ENCODE results near the gene PROKR2.
A peak's percentile ranks its signal among the peaks of the same experiment; 100 is the strongest.

PROKR2 gene

GRCh38 chr20:5327356-5327755 lies 10.6 kb upstream of the PROKR2 start:
- Histone ChIP-seq H3K4me1 (ENCODE audit: insufficient read depth, insufficient read length) (no peaks in the 10 kb centered on the region), H3K36me3 (ENCODE audit: insufficient read depth, insufficient read length, low read length) (no peaks in the 10 kb centered on the region), H3K9ac (ENCODE audit: insufficient read length, low read depth) (no peak overlapping the region), H3K4me3 (ENCODE audit: insufficient read length, low read depth) (no peak overlapping the region), H3K27me3 (ENCODE audit: insufficient read depth, insufficient read length) (no peaks in the 10 kb centered on the region), H3K9me3 (ENCODE audit: insufficient read depth, low read length) (no peaks in the 10 kb centered on the region)
- no peak for DNase-seq (ENCODE audit: low read depth, low spot score)
- no peak for TF ChIP-seq ZNF274 (IDR thresholded peaks at IDR 0.05; ENCODE audit: low read depth, low read length)
- TF ChIP-seq YY1 (IDR thresholded peaks at IDR 0.05; ENCODE audit: insufficient read depth, insufficient read length) = no peak
- no peak for TF ChIP-seq SUZ12 (IDR thresholded peaks at IDR 0.05; ENCODE audit: extremely low read depth, insufficient read depth, insufficient read length)

- TF ChIP-seq ZNF274 (IDR thresholded peaks at IDR 0.05; ENCODE audit: low read depth, low read length) = no peak
- TF ChIP-seq YY1 (IDR thresholded peaks at IDR 0.05; ENCODE audit: insufficient read depth, insufficient read length) = no peak
- no peak for TF ChIP-seq SUZ12 (IDR thresholded peaks at IDR 0.05; ENCODE audit: extremely low read depth, insufficient read depth, insufficient read length)
- Histone ChIP-seq H3K4me3 (ENCODE audit: insufficient read length, low read depth) (peak overlapping the region; percentile 64), H3K9ac (ENCODE audit: insufficient read length, low read depth) (peak overlapping the region; percentile 70), H3K4me1 (ENCODE audit: insufficient read depth, insufficient read length) (peaks cover 4% of the 10 kb centered on the region), H3K9me3 (ENCODE audit: insufficient read depth, low read length) (no peaks in the 10 kb centered on the region), H3K36me3 (ENCODE audit: insufficient read depth, insufficient read length, low read length) (no peaks in the 10 kb centered on the region), H3K27me3 (ENCODE audit: insufficient read depth, insufficient read length) (peaks cover 58% of the 10 kb centered on the region)
- no peak for DNase-seq (ENCODE audit: low read depth, low spot score)
These were observed 957 bp downstream of the PROKR2 start for GRCh38 chr20:5315807-5316187.

- Histone ChIP-seq H3K9me3 (ENCODE audit: insufficient read depth, low read length) (peaks cover 11% of the 10 kb centered on the region; the same call in 1 of the 2 replicates), H3K4me1 (ENCODE audit: insufficient read depth, insufficient read length) (peaks cover 4% of the 10 kb centered on the region), H3K4me3 (ENCODE audit: insufficient read length, low read depth) (no peak overlapping the region), H3K36me3 (ENCODE audit: insufficient read depth, insufficient read length, low read length) (no peaks in the 10 kb centered on the region), H3K27me3 (ENCODE audit: insufficient read depth, insufficient read length) (peaks cover 56% of the 10 kb centered on the region), H3K9ac (ENCODE audit: insufficient read length, low read depth) (no peak overlapping the region)
- DNase-seq (ENCODE audit: low read depth, low spot score) = no peak
- TF ChIP-seq YY1 (IDR thresholded peaks at IDR 0.05; ENCODE audit: insufficient read depth, insufficient read length) (no peak), ZNF274 (IDR thresholded peaks at IDR 0.05; ENCODE audit: low read depth, low read length) (no peak), SUZ12 (IDR thresholded peaks at IDR 0.05; ENCODE audit: extremely low read depth, insufficient read depth, insufficient read length) (no peak)
These were observed 2.8 kb downstream of the PROKR2 start for GRCh38 chr20:5313916-5314315.

GRCh38 chr20:5312518-5312917 lies 4.2 kb downstream of the PROKR2 start:
- no peak overlapping the region for H3K4me3 ChIP-seq (ENCODE audit: insufficient read length, low read depth)
- H3K36me3 ChIP-seq (ENCODE audit: insufficient read depth, insufficient read length, low read length) = no peaks in the 10 kb centered on the region
- H3K9me3 ChIP-seq (ENCODE audit: insufficient read depth, low read length) = peaks cover 16% of the 10 kb centered on the region; the same call in 1 of the 2 replicates
- no peak for DNase-seq (ENCODE audit: low read depth, low spot score)
- TF ChIP-seq SUZ12 (IDR thresholded peaks at IDR 0.05; ENCODE audit: extremely low read depth, insufficient read depth, insufficient read length) (no peak), YY1 (IDR thresholded peaks at IDR 0.05; ENCODE audit: insufficient read depth, insufficient read length) (no peak), ZNF274 (IDR thresholded peaks at IDR 0.05; ENCODE audit: low read depth, low read length) (no peak)
- H3K27me3 ChIP-seq (ENCODE audit: insufficient read depth, insufficient read length) = peaks cover 42% of the 10 kb centered on the region
- no peak overlapping the region for H3K9ac ChIP-seq (ENCODE audit: insufficient read length, low read depth)
- peaks cover 2% of the 10 kb centered on the region for H3K4me1 ChIP-seq (ENCODE audit: insufficient read depth, insufficient read length)

- TF ChIP-seq ZNF274 (IDR thresholded peaks at IDR 0.05; ENCODE audit: low read depth, low read length) (no peak), YY1 (IDR thresholded peaks at IDR 0.05; ENCODE audit: insufficient read depth, insufficient read length) (no peak), SUZ12 (IDR thresholded peaks at IDR 0.05; ENCODE audit: extremely low read depth, insufficient read depth, insufficient read length) (no peak)
- Histone ChIP-seq H3K4me1 (ENCODE audit: insufficient read depth, insufficient read length) (no peaks in the 10 kb centered on the region), H3K27me3 (ENCODE audit: insufficient read depth, insufficient read length) (peaks cover 16% of the 10 kb centered on the region), H3K9me3 (ENCODE audit: insufficient read depth, low read length) (peaks cover 16% of the 10 kb centered on the region; the same call in 1 of the 2 replicates), H3K9ac (ENCODE audit: insufficient read length, low read depth) (no peak overlapping the region), H3K4me3 (ENCODE audit: insufficient read length, low read depth) (no peak overlapping the region), H3K36me3 (ENCODE audit: insufficient read depth, insufficient read length, low read length) (no peaks in the 10 kb centered on the region)
- no peak for DNase-seq (ENCODE audit: low read depth, low spot score)
These were observed 6.8 kb downstream of the PROKR2 start for GRCh38 chr20:5309971-5310370.

GRCh38 chr20:5298811-5299210 lies 17.9 kb downstream of the PROKR2 start:
- TF ChIP-seq ZNF274 (IDR thresholded peaks at IDR 0.05; ENCODE audit: low read depth, low read length) = no peak
- no peak for TF ChIP-seq SUZ12 (IDR thresholded peaks at IDR 0.05; ENCODE audit: extremely low read depth, insufficient read depth, insufficient read length)
- no peak for TF ChIP-seq YY1 (IDR thresholded peaks at IDR 0.05; ENCODE audit: insufficient read depth, insufficient read length)
- Histone ChIP-seq H3K4me3 (ENCODE audit: insufficient read length, low read depth) (no peak overlapping the region), H3K36me3 (ENCODE audit: insufficient read depth, insufficient read length, low read length) (no peaks in the 10 kb centered on the region), H3K27me3 (ENCODE audit: insufficient read depth, insufficient read length) (no peaks in the 10 kb centered on the region), H3K9me3 (ENCODE audit: insufficient read depth, low read length) (no peaks in the 10 kb centered on the region), H3K4me1 (ENCODE audit: insufficient read depth, insufficient read length) (no peaks in the 10 kb centered on the region), H3K9ac (ENCODE audit: insufficient read length, low read depth) (no peak overlapping the region)
- DNase-seq (ENCODE audit: low read depth, low spot score) = no peak

GRCh38 chr20:5297280-5298004 lies 19.3 kb downstream of the PROKR2 start:
- Histone ChIP-seq H3K4me1 (ENCODE audit: insufficient read depth, insufficient read length) (no peaks in the 10 kb centered on the region), H3K27me3 (ENCODE audit: insufficient read depth, insufficient read length) (no peaks in the 10 kb centered on the region)

More at GRCh38 chr20:5297280-5298004, 19.3 kb downstream of the PROKR2 start:
- TF ChIP-seq YY1 (IDR thresholded peaks at IDR 0.05; ENCODE audit: insufficient read depth, insufficient read length) (no peak), SUZ12 (IDR thresholded peaks at IDR 0.05; ENCODE audit: extremely low read depth, insufficient read depth, insufficient read length) (no peak), ZNF274 (IDR thresholded peaks at IDR 0.05; ENCODE audit: low read depth, low read length) (no peak)
- no peak for DNase-seq (ENCODE audit: low read depth, low spot score)
- Histone ChIP-seq H3K36me3 (ENCODE audit: insufficient read depth, insufficient read length, low read length) (no peaks in the 10 kb centered on the region), H3K4me3 (ENCODE audit: insufficient read length, low read depth) (no peak overlapping the region), H3K9me3 (ENCODE audit: insufficient read depth, low read length) (no peaks in the 10 kb centered on the region), H3K9ac (ENCODE audit: insufficient read length, low read depth) (no peak overlapping the region)
